NCI-H446 (cell line): Measurements from ENCODE around the gene WFDC13.
"Not testable (repeated sequence)": the region's sequence is repeated elsewhere in the genome, so short reads cannot be mapped to it uniquely, and the experiment has no call there.

Experiments used
- DNase-seq, 2 experiments: peaks; one replicate each; lab custom pipeline; 2025; lab: John Stamatoyannopoulos, UW

The WFDC13 gene, protein sequence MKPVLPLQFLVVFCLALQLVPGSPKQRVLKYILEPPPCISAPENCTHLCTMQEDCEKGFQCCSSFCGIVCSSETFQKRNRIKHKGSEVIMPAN

GRCh38 chr20:45701873-45702272 lies at the start of gene WFDC13:
WFDC13 (plus strand) TSS chr20:45702038; CDS start chr20:45702124, 86 bp downstream.
- DNase-seq, result no peak

DNA sequence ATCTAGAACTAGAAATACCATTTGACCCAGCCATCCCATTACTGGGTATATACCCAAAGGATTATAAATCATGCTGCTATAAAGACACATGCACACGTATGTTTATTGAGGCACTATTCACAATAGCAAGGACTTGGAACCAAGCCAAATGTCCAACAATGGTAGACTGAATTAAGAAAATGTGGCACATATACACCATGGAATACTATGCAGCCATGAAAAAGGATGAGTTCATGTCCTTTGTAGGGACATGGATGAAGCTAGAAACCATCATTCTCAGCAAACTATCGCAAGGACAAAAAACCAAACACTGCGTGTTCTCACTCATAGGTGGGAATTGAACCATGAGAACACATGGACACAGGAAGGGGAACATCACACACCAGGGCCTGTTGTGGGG lies 44.8 kb upstream of the WFDC13 start:
- DNase-seq, result not testable (repeated sequence)

- DNase-seq, result no peak
Observed at GRCh38 chr20:45670139-45670538, 31.7 kb upstream of the WFDC13 start, which contains the start of gene WFDC11. WFDC11 (minus strand) TSS chr20:45670239; CDS start chr20:45650600, 19,639 bp downstream.

GRCh38 chr20:45672765-45673164 lies 29.1 kb upstream of the WFDC13 start:
- no peak for DNase-seq

- no peak for DNase-seq
Observed at GRCh38 chr20:45679650-45680049, 22.2 kb upstream of the WFDC13 start.

DNA sequence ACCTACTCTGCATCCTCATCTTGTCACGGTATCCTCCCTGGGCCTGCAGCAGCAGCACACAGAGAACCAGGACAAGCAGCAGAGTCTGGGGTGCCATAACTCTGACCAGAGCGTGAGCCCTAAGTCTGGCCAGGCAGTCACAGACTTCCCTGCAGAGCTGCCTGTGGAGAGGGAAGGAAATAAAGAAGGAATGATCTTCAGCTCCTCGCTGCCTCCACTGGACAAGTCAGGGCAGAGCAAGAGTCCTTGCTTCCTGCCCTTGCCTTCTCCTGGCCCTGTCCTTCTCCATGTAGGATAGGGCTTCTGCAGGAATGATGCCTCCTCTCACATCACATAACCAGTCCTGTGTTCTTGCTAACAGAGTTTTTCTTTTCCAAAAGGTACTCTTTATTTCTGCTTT lies 15.9 kb upstream of the WFDC13 start:
- no peak for DNase-seq

GRCh38 chr20:45693346-45693745 lies 8.5 kb upstream of the WFDC13 start:
- DNase-seq, result not testable (repeated sequence)

DNA sequence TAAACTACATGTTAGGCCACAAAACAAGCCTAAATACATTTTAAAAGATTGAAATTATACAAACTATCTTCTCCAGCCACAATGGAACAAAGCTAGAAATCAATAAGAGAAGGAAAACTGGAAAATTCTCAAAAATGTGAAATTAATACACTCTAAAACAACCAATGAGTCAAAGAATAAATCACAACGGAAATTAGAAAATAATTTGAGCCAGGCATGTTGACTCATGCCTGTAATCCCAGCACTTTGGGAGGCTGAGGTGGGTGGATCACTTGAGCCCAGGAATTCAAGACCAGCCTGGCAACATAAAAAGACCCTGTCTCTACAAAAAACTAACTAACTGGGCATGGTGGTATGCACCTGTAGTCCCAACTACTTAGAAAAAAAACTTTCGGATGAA lies 6.3 kb upstream of the WFDC13 start:
- DNase-seq, result no peak

- no peak for DNase-seq
Observed at GRCh38 chr20:45701104-45701503, 734 bp upstream of the WFDC13 start.

- DNase-seq, result no peak
Observed at GRCh38 chr20:45704969-45705637, 3.3 kb downstream of the WFDC13 start, which contains the start of gene WFDC10B. WFDC10B (minus strand) TSS chr20:45705019; CDS start chr20:45685992, 19,027 bp downstream.

GRCh38 chr20:45716141-45716688 lies 14.4 kb downstream of the WFDC13 start:
- DNase-seq, result not testable (repeated sequence)

GRCh38 chr20:45722047-45722446 lies 20.2 kb downstream of the WFDC13 start, which contains the start of gene SPINT4:
SPINT4 (plus strand) TSS chr20:45722347; CDS start chr20:45722368, 21 bp downstream.
- DNase-seq, result no peak

GRCh38 chr20:45725134-45725533 lies 23.3 kb downstream of the WFDC13 start:
- no peak for DNase-seq

GRCh38 chr20:45727044-45727443 lies 25.2 kb downstream of the WFDC13 start:
- no peak for DNase-seq

DNA sequence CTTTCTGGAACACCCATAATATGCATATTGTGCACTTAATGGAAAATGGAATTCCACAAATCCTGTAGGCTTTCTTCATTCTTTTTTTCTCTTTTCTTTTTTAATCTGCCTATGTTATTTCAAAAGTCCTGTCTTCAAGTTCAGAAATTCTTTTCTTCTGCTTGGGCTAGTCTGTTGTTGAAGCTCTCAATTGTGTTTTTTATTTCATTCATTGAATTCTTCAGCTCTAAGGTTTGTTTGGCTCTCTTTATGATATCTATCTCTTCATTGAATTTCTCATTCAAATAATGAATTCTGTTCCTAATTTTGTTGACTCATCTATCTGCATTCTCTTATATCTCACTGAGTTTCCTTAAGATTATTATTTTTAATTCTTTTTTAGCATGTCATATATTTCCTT lies 30.4 kb downstream of the WFDC13 start:
- DNase-seq, result no peak

- no peak for DNase-seq
Observed at GRCh38 chr20:45735552-45735951, 33.7 kb downstream of the WFDC13 start.

- DNase-seq, result no peak
Observed at GRCh38 chr20:45735988-45736387, 34.1 kb downstream of the WFDC13 start.

GRCh38 chr20:45742596-45742995 lies 40.8 kb downstream of the WFDC13 start:
- no peak for DNase-seq

DNA sequence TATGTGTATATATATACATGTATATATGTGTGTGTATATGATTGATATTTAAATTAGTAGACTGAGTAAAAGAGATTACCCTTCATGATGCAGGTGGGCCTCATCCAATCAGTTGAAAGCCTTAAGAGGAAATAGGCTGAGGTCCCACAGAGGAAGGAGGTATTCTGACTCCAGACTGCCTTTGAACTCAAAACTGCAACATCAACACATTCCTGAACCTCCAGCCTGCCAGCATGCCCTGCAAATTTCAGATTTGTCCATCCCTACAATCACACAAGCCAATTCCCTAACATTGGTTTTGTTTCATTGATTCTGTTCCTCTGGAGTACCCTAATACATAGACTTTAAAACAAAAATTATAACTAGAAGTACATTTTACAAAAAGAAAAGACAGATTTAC lies 43.2 kb downstream of the WFDC13 start:
- no peak for DNase-seq

DNA sequence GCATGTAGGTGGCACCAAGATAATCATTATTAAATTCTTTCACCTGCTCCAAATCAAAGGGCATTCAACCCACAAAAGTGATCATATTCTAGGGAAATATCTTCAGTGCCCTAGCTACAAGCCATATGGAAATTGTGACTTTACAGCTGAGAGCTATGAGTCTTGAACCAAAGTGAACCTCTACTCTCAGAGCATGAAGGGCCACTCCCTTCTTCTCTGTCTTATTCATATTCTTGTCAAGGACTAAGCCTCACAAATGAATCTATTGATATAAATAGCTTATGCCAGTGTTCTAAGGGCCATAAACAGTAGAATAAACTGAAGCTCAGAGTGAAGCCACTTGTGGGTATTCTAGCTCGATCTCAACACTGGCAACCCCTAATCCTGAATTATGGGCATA lies 49.9 kb downstream of the WFDC13 start:
- DNase-seq, result no peak

DNA sequence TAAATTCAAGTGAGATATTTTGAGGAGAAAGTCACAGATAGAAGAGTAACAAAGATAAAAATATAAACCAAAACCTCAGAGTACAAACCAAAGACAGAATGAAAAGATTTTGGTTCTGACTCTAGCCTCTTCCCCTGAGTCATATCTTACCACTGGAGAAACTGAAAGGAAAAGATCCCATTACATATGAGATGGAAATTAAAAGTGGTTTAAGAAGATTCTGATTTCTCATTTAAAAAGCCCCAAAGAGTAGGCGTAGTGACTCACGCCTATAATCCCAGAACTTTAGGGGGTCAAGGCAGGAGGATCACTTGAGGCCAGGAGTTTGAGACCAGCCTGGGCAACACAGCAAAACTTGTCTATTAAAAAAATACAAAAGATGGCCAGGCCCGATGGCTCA lies 50.9 kb downstream of the WFDC13 start:
- no peak for DNase-seq

- DNase-seq, result no peak
Observed at GRCh38 chr20:45758096-45758495, 56.3 kb downstream of the WFDC13 start.
